HepG2 (cell line): ENCODE results near the gene FIZ1. TPM values are rescaled to one million over a fixed set of nuclear protein-coding genes. Genes with fewer than 3 reads are reported as not detected.

ENCODE experiments used
- ATAC-seq: fragments of 200-7000 bp; cut with Tn5 transposase; 3 replicates; pipeline ENCODE4 v1.9.1; 2020; ENCODE audit warnings: mild to moderate bottlenecking, moderate library complexity
- BruUV-seq: library from RNA; stranded (reverse); fragments of 400-500 nt; replicated peaks from 2 replicates; lab custom pipeline; 2021; lab: Mats Ljungman, UMichigan
- CTCF ChIA-PET: fragments of 300-600 bp; formaldehyde crosslinking; extraction: SDS; loops from one replicate; lab custom pipeline; 2021; ENCODE audit warnings: low total read pairs, inconsistent platforms, low intra/inter-chr PET ratio; lab: Yijun Ruan, JAX
- POLR2A ChIA-PET: fragments of 350-600 bp; sonication (Branson Sonifier 250); formaldehyde crosslinking; loops from one replicate; lab custom pipeline; 2020; ENCODE audit warnings: antibody characterized with exemption, inconsistent platforms; lab: Yijun Ruan, JAX
- DNase-seq: peaks from one replicate; pipeline ENCODE4 v3.0.0-alpha.2; 2015; ENCODE audit warnings: low spot score
- FAIRE-seq: peaks from 3 replicates; lab custom pipeline; 2011; peaks lifted over from hg19 to GRCh38; lab: Jason Lieb, UNC
- H2AFZ ChIP-seq: one replicate; pipeline ENCODE4 v1.6.1; 2011; ENCODE audit warnings: low read length, inconsistent platforms
- H3K27ac ChIP-seq: fragments of 300-600 bp; 3 replicates; pipeline ENCODE4 v1.8.0; 2011; ENCODE audit warnings: mixed run types, mild to moderate bottlenecking, mixed read lengths, low read length, inconsistent platforms; ENCODE audit not compliant: insufficient read depth; ENCODE audit errors: extremely low read length
- H3K27me3 ChIP-seq, 2 experiments: fragments of 200-600 bp in 1 of 2; 2 replicates in 1 of 2; 3 replicates in 1 of 2; pipeline versions ENCODE4 v1.6.0 to v1.8.0; 2011; ENCODE audit warnings: low read length in 2 of 2, mild to moderate bottlenecking in 2 of 2, moderate library complexity in 2 of 2, inconsistent platforms in 1 of 2; ENCODE audit not compliant: insufficient read depth in 2 of 2, control insufficient read depth in 1 of 2
- H3K36me3 ChIP-seq, 2 experiments: fragments of 200-600 bp in 1 of 2; replicated peaks in 1 of 2; 2 replicates in 1 of 2; 3 replicates in 1 of 2; pipeline versions ENCODE4 v1.5.1 to v1.8.0; 2011; ENCODE audit warnings: low read length in 2 of 2, inconsistent platforms in 1 of 2; ENCODE audit not compliant: insufficient read depth in 2 of 2, control insufficient read depth in 1 of 2
- H3K4me1 ChIP-seq: 2 replicates; pipeline ENCODE4 v1.5.1; 2012; ENCODE audit warnings: low read length, inconsistent platforms; ENCODE audit not compliant: insufficient read depth
- H3K4me2 ChIP-seq: 2 replicates; pipeline ENCODE4 v1.6.0; 2011; ENCODE audit warnings: low read depth, low read length, inconsistent platforms
- H3K4me3 ChIP-seq, 3 experiments: fragments of 200-600 bp in 1 of 3; sonication (generic), shearing (Covaris generic) in 1 of 3; replicated peaks in 1 of 3; 2 replicates each; pipeline ENCODE4 v1.5.1; 2011 to 2016; ENCODE audit warnings: low read length in 3 of 3, inconsistent platforms in 2 of 3, low read depth in 2 of 3, mild to moderate bottlenecking in 2 of 3, control low read depth in 1 of 3, mixed read lengths in 1 of 3; ENCODE audit not compliant: insufficient read depth in 1 of 3
- H3K79me2 ChIP-seq: one replicate; pipeline ENCODE4 v1.6.1; 2011; ENCODE audit warnings: low read length, inconsistent platforms; ENCODE audit not compliant: insufficient read depth
- H3K9ac ChIP-seq: 2 replicates; pipeline ENCODE4 v1.6.0; 2011; ENCODE audit warnings: mild to moderate bottlenecking, low read depth, low read length, inconsistent platforms; ENCODE audit not compliant: insufficient read depth
- H3K9me3 ChIP-seq: 2 replicates; pipeline ENCODE4 v1.5.1; 2012; ENCODE audit warnings: mild to moderate bottlenecking, low read length
- H4K20me1 ChIP-seq: 2 replicates; pipeline ENCODE4 v1.6.0; 2011; ENCODE audit warnings: inconsistent platforms, mild to moderate bottlenecking, low read length, moderate library complexity; ENCODE audit not compliant: insufficient read depth
- BCLAF1 ChIP-seq: fragments of 450-650 bp; IDR thresholded peaks from 2 replicates; pipeline ENCODE4 v1.6.1; 2017; ENCODE audit warnings: mild to moderate bottlenecking
- HNRNPL ChIP-seq: fragments of 200-400 bp; formaldehyde crosslinking; IDR thresholded peaks from 2 replicates; pipeline ENCODE4 v1.6.1; 2017; ENCODE audit warnings: mild to moderate bottlenecking, low read depth, low read length
- MEIS2 ChIP-seq: sonication (generic); formaldehyde crosslinking; IDR thresholded peaks from 2 replicates; pipeline ENCODE4 v1.9.0; 2021; ENCODE audit warnings: mild to moderate bottlenecking, missing genetic modification reagents
- NFATC3 ChIP-seq: sonication (generic); formaldehyde crosslinking; IDR thresholded peaks from 2 replicates; pipeline ENCODE4 v1.5.1; 2020; ENCODE audit warnings: mild to moderate bottlenecking, missing genetic modification reagents
- NR3C1 ChIP-seq: sonication (generic); formaldehyde crosslinking; IDR thresholded peaks from 2 replicates; pipeline ENCODE4 v1.4.0; 2020; ENCODE audit warnings: missing genetic modification reagents
- SMARCC2 ChIP-seq: fragments of 450-650 bp; IDR thresholded peaks from 2 replicates; pipeline ENCODE4 v1.6.1; 2017; ENCODE audit warnings: antibody characterized with exemption, mild to moderate bottlenecking
- TAF15 ChIP-seq: fragments of 200-400 bp; formaldehyde crosslinking; IDR thresholded peaks from one replicate; pipeline ENCODE4 v1.6.1; 2018; ENCODE audit warnings: mild to moderate bottlenecking, low read depth, low read length; ENCODE audit not compliant: poor library complexity, severe bottlenecking
- TCF12 ChIP-seq, 2 experiments: fragments of 450-650 bp in 1 of 2; sonication (generic) in 1 of 2; formaldehyde crosslinking in 1 of 2; IDR thresholded peaks; 2 replicates each; pipeline versions ENCODE4 v1.6.1 to v1.8.0; 2017 to 2022; ENCODE audit warnings: antibody characterized with exemption in 1 of 2, mild to moderate bottlenecking in 1 of 2, missing genetic modification reagents in 1 of 2, moderate library complexity in 1 of 2
- TFDP1 ChIP-seq: IDR thresholded peaks from 2 replicates; pipeline ENCODE4 v1.6.1; 2016; ENCODE audit warnings: missing compliant biosample characterization, missing genetic modification reagents, borderline replicate concordance
- ZBTB1 ChIP-seq: sonication (generic); formaldehyde crosslinking; IDR thresholded peaks from 2 replicates; pipeline ENCODE4 v1.4.0; 2020; ENCODE audit warnings: missing genetic modification reagents, borderline replicate concordance
- ZBTB20 ChIP-seq: sonication (generic); formaldehyde crosslinking; IDR thresholded peaks from 2 replicates; pipeline ENCODE4 v1.8.1; 2023; ENCODE audit warnings: missing genetic modification reagents, low read depth, mild to moderate bottlenecking, borderline replicate concordance
- ZMYM2 ChIP-seq: sonication (generic); formaldehyde crosslinking; IDR thresholded peaks from 2 replicates; pipeline ENCODE4 v1.8.0; 2022; ENCODE audit warnings: mild to moderate bottlenecking, missing genetic modification reagents
- ZNF207 ChIP-seq: fragments of 450-650 bp; IDR thresholded peaks from 2 replicates; pipeline ENCODE4 v1.6.1; 2016; ENCODE audit warnings: antibody characterized with exemption, borderline replicate concordance
- ZNF354B ChIP-seq: sonication (generic); formaldehyde crosslinking; IDR thresholded peaks from 2 replicates; pipeline ENCODE4 v1.8.0; 2022; ENCODE audit warnings: mild to moderate bottlenecking, missing genetic modification reagents
- ZNF724P ChIP-seq: sonication (generic); formaldehyde crosslinking; IDR thresholded peaks from 2 replicates; pipeline ENCODE4 v1.8.0; 2022; ENCODE audit warnings: missing genetic modification reagents, borderline replicate concordance
- WGBS: methylation state at CpG from one replicate; pipeline ENCODE4 v1.1.6; 2017; ENCODE audit warnings: low lambda C conversion rate; 5-methylcytosine and 5-hydroxymethylcytosine counted together
- in situ Hi-C: cut with HindIII; loops from 2 replicates; pipeline ENCODE4 v1.10.0; 2017; ENCODE audit warnings: low pct_unique_long_range_greater_than_20kb; ENCODE audit not compliant: extremely low pct_ligation_motif_present
- intact Hi-C: fragments of 100-400 bp; cut with micrococcal nuclease; formaldehyde crosslinking; loops from one replicate; pipeline ENCODE4 v1.10.0; 2022; ENCODE audit not compliant: unreplicated experiment
- polyA plus RNA-seq, 8 experiments: library from polyadenylated mRNA; depleted of rRNA in 3 of 8; stranded (reverse) in 7 of 8; unstranded in 1 of 8; fragments of >200 nt; fragmentation: Illumina TruSeq in 4 of 8; extraction: Trizol in 4 of 8; gene quantifications; 2 replicates each; pipeline versions ENCODE4 v1.2.1 to v1.2.3, GENCODE V29; 2011 to 2016; ENCODE audit warnings: low read depth in 4 of 8, missing spikeins in 1 of 8, mixed read lengths in 1 of 8; ENCODE audit not compliant: insufficient read depth in 1 of 8
- total RNA-seq, 5 experiments: library from RNA; depleted of rRNA; stranded (reverse); fragments of >200 nt; fragmentation: Illumina TruSeq; extraction: Trizol; gene quantifications; 2 replicates each; pipeline ENCODE4 v1.2.3, GENCODE V29; 2016; ENCODE audit warnings: low read depth in 1 of 5
- TF ChIP-seq, protein P1 (sequence below): sonication (generic); formaldehyde crosslinking; IDR thresholded peaks from 2 replicates; pipeline ENCODE4 v1.4.0; 2020; ENCODE audit warnings: mild to moderate bottlenecking, missing genetic modification reagents, borderline replicate concordance

FIZ1 gene
- total and polyA plus RNA-seq, 2 of the 13 experiments (the other 11 are each of a cell fraction or from before 2014, with no cell fraction given), result 3.6 to 5.9 TPM

DNA sequence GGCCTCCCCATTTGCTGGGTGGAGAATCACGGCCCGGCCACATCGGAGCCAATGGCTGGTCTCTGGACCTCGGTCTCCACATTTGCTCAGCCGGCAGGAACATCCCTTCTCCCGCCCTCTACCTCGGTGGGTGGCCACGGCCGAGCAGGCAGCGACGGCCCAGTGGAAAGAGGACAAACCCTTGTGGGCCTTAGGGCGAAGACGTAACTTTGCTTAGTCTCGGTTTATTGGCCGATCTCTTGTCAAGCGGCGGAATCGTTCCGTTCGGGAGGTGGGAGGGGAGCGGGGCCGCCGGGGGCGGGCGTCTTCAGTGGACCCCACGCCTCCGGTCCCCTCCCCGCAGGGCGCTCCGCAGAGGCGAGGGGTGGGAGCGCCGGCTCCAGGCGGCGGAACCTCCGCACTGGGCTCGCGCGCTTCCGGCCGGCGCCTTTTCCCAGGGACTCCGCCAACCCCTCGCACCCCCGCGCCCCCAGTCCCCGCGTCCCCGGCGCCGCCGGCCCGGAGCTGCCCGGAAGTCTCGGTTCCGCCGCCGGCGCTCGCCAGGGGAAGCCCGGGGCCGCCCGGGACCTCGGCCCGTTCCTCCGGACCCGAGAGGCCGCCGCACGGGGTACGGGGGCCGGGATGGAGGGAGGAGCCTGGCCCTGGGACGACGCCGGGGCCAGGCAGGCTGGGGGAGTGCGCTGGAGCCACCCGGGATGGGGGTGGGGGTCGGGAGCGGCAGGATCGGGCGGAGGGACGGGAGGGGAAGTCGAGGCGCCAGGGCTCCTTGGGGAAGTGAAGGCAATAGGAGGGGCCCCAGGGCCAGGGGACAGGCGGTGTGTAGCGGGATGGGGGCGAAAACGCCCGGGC lies 41.5 kb upstream of the FIZ1 start, which contains the start of gene ZNF580 (continued):
- TF ChIP-seq BCLAF1, result no peak
- TF ChIP-seq ZBTB20, result no peak
- no peak for TF ChIP-seq ZMYM2

- DNase-seq (no peak), ATAC-seq (no peak), FAIRE-seq (no peak)
- no peak for TF ChIP-seq TCF12 (IDR thresholded peaks at IDR 0.05)
- TF ChIP-seq TCF12 (CRISPR knock-in tag; IDR thresholded peaks at IDR 0.05), result no peak
- no peak for TF ChIP-seq SMARCC2
- TF ChIP-seq, protein P1, sequence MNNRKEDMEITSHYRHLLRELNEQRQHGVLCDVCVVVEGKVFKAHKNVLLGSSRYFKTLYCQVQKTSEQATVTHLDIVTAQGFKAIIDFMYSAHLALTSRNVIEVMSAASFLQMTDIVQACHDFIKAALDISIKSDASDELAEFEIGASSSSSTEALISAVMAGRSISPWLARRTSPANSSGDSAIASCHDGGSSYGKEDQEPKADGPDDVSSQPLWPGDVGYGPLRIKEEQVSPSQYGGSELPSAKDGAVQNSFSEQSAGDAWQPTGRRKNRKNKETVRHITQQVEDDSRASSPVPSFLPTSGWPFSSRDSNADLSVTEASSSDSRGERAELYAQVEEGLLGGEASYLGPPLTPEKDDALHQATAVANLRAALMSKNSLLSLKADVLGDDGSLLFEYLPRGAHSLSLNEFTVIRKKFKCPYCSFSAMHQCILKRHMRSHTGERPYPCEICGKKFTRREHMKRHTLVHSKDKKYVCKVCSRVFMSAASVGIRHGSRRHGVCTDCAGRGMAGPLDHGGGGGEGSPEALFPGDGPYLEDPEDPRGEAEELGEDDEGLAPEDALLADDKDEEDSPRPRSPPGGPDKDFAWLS (CRISPR knock-in tag), result no peak
- TF ChIP-seq NFATC3 (CRISPR knock-in tag), result 0 out of 2 replicates have a peak, but pooled peaks have one; percentile 23
- no peak for TF ChIP-seq HNRNPL
- no peak for TF ChIP-seq ZNF354B (CRISPR knock-in tag)
- TF ChIP-seq MEIS2 (CRISPR knock-in tag), result no peak
- TF ChIP-seq TFDP1 (CRISPR knock-in tag), result no peak
- TF ChIP-seq ZBTB1, result no peak
- TF ChIP-seq ZNF207, result no peak
- 0 out of 2 replicates have a peak, but pooled peaks have one; percentile 15 for TF ChIP-seq ZNF724P (CRISPR knock-in tag)
- TF ChIP-seq NR3C1, result no peak
- TF ChIP-seq TAF15, result peak; percentile 45
Observed at GRCh38 chr19:55640043-55640576, 40.8 kb upstream of the FIZ1 start.

More at GRCh38 chr19:55640043-55640576, 40.8 kb upstream of the FIZ1 start:
- peaks cover 53% of the 10 kb centered on the region for H3K4me1 ChIP-seq
- no peaks in the 10 kb centered on the region; a peak in 1 of 5 replicates for H3K27me3 ChIP-seq
- in situ Hi-C loops (no loop called here), intact Hi-C loops (no loop called here)
- ChIA-PET CTCF (no interaction called here), POLR2A (no interaction called here)
- H3K79me2 ChIP-seq, result peaks cover 49% of the 10 kb centered on the region
- peaks cover 0 to 6% of the 10 kb centered on the region in 2 experiments; a peak in 2 of 5 replicates for H3K36me3 ChIP-seq
- peak overlapping the region; percentile 92 to 96 (median 92); a peak in 5 of 6 replicates for H3K4me3 ChIP-seq
- WGBS, result 69% methylated on average over 19 of the region's 38 CpGs
- no peaks in the 10 kb centered on the region for H4K20me1 ChIP-seq
- H3K4me2 ChIP-seq, result peak overlapping the region; percentile 75
- BruUV-seq, result TSS peak; percentile 78
- peak overlapping the region; percentile 79 for H3K27ac ChIP-seq
- H3K9me3 ChIP-seq, result no peaks in the 10 kb centered on the region
- no peak overlapping the region for H2AFZ ChIP-seq
- peak overlapping the region; percentile 84 for H3K9ac ChIP-seq
